Mesothelial cell of epicardium (in vitro differentiated cells): Measurements from ENCODE around the gene DNAJB1. TPM values are rescaled to one million over a fixed set of nuclear protein-coding genes. Genes with fewer than 3 reads are reported as not detected.
A peak's percentile ranks its signal among the peaks of the same experiment; 100 is the strongest.

Source experiments
- DNase-seq, 2 experiments: peaks; one replicate each; pipeline ENCODE4 v3.0.0; 2021; ENCODE audit warnings: low spot score in 2 of 2; ENCODE audit not compliant: unreplicated experiment in 2 of 2
- H3K27ac Mint-ChIP-seq: 2 replicates; pipeline ENCODE4 v1.8.0; 2021; ENCODE audit warnings: mixed read lengths
- H3K27me3 Mint-ChIP-seq: 2 replicates; pipeline ENCODE4 v1.8.0; 2021; ENCODE audit warnings: low read depth, mixed read lengths
- H3K36me3 Mint-ChIP-seq: 2 replicates; pipeline ENCODE4 v1.8.0; 2021; ENCODE audit warnings: mixed read lengths
- H3K4me1 Mint-ChIP-seq: 2 replicates; pipeline ENCODE4 v1.8.0; 2021; ENCODE audit warnings: mixed read lengths
- H3K4me3 Mint-ChIP-seq: 2 replicates; pipeline ENCODE4 v1.8.0; 2021; ENCODE audit warnings: mild to moderate bottlenecking, moderate library complexity, mixed read lengths
- H3K9me3 Mint-ChIP-seq: 2 replicates; pipeline ENCODE4 v1.8.0; 2021; ENCODE audit warnings: mixed read lengths
- CTCF ChIP-seq: fragments of 200-600 bp; sonication (generic); IDR thresholded peaks from one replicate; pipeline ENCODE4 v1.5.0; 2021; ENCODE audit warnings: antibody characterized with exemption; ENCODE audit not compliant: unreplicated experiment
- total RNA-seq: library from RNA; stranded (reverse); gene quantifications from 3 replicates; pipeline ENCODE4 v1.2.1, GENCODE V29; 2021

DNAJB1 gene
- total RNA-seq, 1 donor from 2014 or later: 106 TPM

- Mint-ChIP-seq H3K27ac (peak overlapping the region; percentile 93), H3K4me1 (peaks cover 25% of the 10 kb centered on the region), H3K36me3 (peaks cover 9% of the 10 kb centered on the region), H3K9me3 (no peaks in the 10 kb centered on the region), H3K27me3 (no peaks in the 10 kb centered on the region), H3K4me3 (peak overlapping the region; percentile 84)
- no peak for TF ChIP-seq CTCF
- DNase-seq: no peak
Observed at GRCh38 chr19:14496834-14497227, 21.4 kb downstream of the DNAJB1 start.

- H3K27ac Mint-ChIP-seq: peak within 1 kb of the TSS; percentile 93
- H3K4me1 Mint-ChIP-seq: peaks cover 25% of the 10 kb centered on the region
- H3K27me3 Mint-ChIP-seq: no peaks in the 10 kb centered on the region
- H3K9me3 Mint-ChIP-seq: no peaks in the 10 kb centered on the region
- H3K4me3 Mint-ChIP-seq: peak within 1 kb of the TSS; percentile 84
- H3K36me3 Mint-ChIP-seq: peaks cover 13% of the 10 kb centered on the region
- peak; percentile 97 to 98 for DNase-seq
- no peak for TF ChIP-seq CTCF
Observed at GRCh38 chr19:14496029-14496833, 22.0 kb downstream of the DNAJB1 start, which contains the start of gene GIPC1. Gene GIPC1, minus strand, starts transcription at chr19:14496127. Its CDS starts 13,151 bp downstream, at chr19:14482976.

GRCh38 chr19:14495672-14496028, 22.5 kb downstream of the DNAJB1 start:
- TF ChIP-seq CTCF: no peak
- H3K36me3 Mint-ChIP-seq: peaks cover 13% of the 10 kb centered on the region
- H3K4me3 Mint-ChIP-seq: peak overlapping the region; percentile 84
- H3K9me3 Mint-ChIP-seq: no peaks in the 10 kb centered on the region
- peaks cover 25% of the 10 kb centered on the region for H3K4me1 Mint-ChIP-seq
- DNase-seq: no peak
- no peaks in the 10 kb centered on the region for H3K27me3 Mint-ChIP-seq
- H3K27ac Mint-ChIP-seq: peak overlapping the region; percentile 92

GRCh38 chr19:14494910-14495671, 23.1 kb downstream of the DNAJB1 start:
- Mint-ChIP-seq H3K27ac (peak overlapping the region; percentile 92), H3K9me3 (no peaks in the 10 kb centered on the region), H3K4me1 (peaks cover 25% of the 10 kb centered on the region), H3K27me3 (no peaks in the 10 kb centered on the region), H3K36me3 (peaks cover 13% of the 10 kb centered on the region), H3K4me3 (peak overlapping the region; percentile 84)
- TF ChIP-seq CTCF: no peak
- DNase-seq: no peak

- DNase-seq: no peak
- H3K36me3 Mint-ChIP-seq: peaks cover 18% of the 10 kb centered on the region
- TF ChIP-seq CTCF: no peak
- peak overlapping the region; percentile 84 for H3K4me3 Mint-ChIP-seq
- no peaks in the 10 kb centered on the region for H3K9me3 Mint-ChIP-seq
- H3K27ac Mint-ChIP-seq: peak overlapping the region; percentile 92
- H3K27me3 Mint-ChIP-seq: no peaks in the 10 kb centered on the region
- H3K4me1 Mint-ChIP-seq: peaks cover 25% of the 10 kb centered on the region
Observed at GRCh38 chr19:14494411-14494810, 23.8 kb downstream of the DNAJB1 start.
